ENCODE measurements around the gene TASOR.

TASOR gene

GRCh38 chr3:56681984-56682461 is 1.0 kb downstream of the TASOR start:
- no peak for DNase-seq

- DNase-seq: no peak
Observed at GRCh38 chr3:56680054-56680580, 2.9 kb downstream of the TASOR start.

GRCh38 chr3:56677286-56677685 is 5.8 kb downstream of the TASOR start:
- DNase-seq: no peak

GRCh38 chr3:56673781-56674457 is 9.1 kb downstream of the TASOR start:
- no peak for DNase-seq

GRCh38 chr3:56667973-56668579 is 15.0 kb downstream of the TASOR start:
- no peak for DNase-seq

- DNase-seq: no peak
Observed at GRCh38 chr3:56664823-56665222, 18.2 kb downstream of the TASOR start.

- DNase-seq: no peak
Observed at GRCh38 chr3:56655709-56656108, 27.4 kb downstream of the TASOR start.

- DNase-seq: no peak
Observed at GRCh38 chr3:56654460-56654859, 28.6 kb downstream of the TASOR start.

- no peak for DNase-seq
Observed at GRCh38 chr3:56645407-56645806, 37.7 kb downstream of the TASOR start.

GRCh38 chr3:56633602-56634535 is 49.2 kb downstream of the TASOR start:
- DNase-seq: no peak
